Breast epithelium (tissue), 3 donors: Measurements from ENCODE around the gene PALM3.

Source experiments
- CTCF ChIP-seq, 3 donors: fragments of 450-650 bp; IDR thresholded peaks; one replicate each; pipeline ENCODE4 v1.5.1; 2016 to 2017; ENCODE audit warnings: antibody characterized with exemption in 3 of 3, mild to moderate bottlenecking in 3 of 3, moderate library complexity in 3 of 3
- POLR2AphosphoS5 ChIP-seq, 3 donors: sonication (generic); formaldehyde crosslinking; IDR thresholded peaks; one replicate each; pipeline ENCODE4 v1.6.1; 2017; ENCODE audit warnings: antibody characterized with exemption in 3 of 3

GRCh38 chr19:14015524-14016035 is 46.3 kb downstream of the PALM3 start:
- TF ChIP-seq CTCF (IDR thresholded peaks at IDR 0.05) (no peak), POLR2AphosphoS5 (IDR thresholded peaks at IDR 0.05) (no peak)
